ENCODE measurements around the gene GASK1A. TPM values are rescaled to one million over a fixed set of nuclear protein-coding genes. Genes with fewer than 3 reads are reported as not detected.

The GASK1A gene
- total RNA-seq, 1 experiment from 2014 or later: 5.4 TPM

DNA sequence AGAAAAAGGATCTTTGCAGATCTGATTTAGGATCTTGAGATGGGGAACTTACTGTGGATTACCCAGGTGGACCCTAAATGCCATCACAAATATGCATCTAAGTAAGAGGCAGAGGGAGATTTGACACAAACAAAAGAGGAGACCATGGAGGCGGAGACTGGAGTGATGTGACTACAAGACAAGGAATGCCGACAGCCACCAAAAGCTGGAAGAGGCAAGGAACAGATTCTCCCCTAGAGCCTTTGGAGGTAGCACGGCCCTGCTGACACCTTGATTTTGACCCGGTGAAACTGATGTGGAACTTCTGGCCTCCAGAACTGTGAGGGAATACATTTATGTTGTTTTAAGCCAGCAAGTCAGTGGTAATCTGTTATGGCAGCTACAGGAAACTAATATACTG is 44.0 kb downstream of the GASK1A start:
- peaks cover 8% of the 10 kb centered on the region; the same call in 1 of the 2 replicates for H3K4me1 ChIP-seq (ENCODE audit: insufficient read depth, low read length)
- no peak for TF ChIP-seq CTCF (conservative IDR thresholded peaks at IDR 0.05)
- no peak overlapping the region for H3K9ac ChIP-seq (ENCODE audit: extremely low read depth, insufficient read length, low read length)
- no peaks in the 10 kb centered on the region for H4K20me1 ChIP-seq (ENCODE audit: control insufficient read depth, insufficient read depth, insufficient read length)
- no peak overlapping the region for H4K91ac ChIP-seq (ENCODE audit: insufficient read length, low read depth, low read length)
- DNase-seq: no peak
- H3K9me3 ChIP-seq (ENCODE audit: control insufficient read depth, low read depth, low read length): no peaks in the 10 kb centered on the region
- H3K9me3 Mint-ChIP-seq: peaks cover 0 to 4% of the 10 kb centered on the region in 2 experiments; a peak in 3 of 5 replicates
- H3K27ac ChIP-seq (ENCODE audit: insufficient read length, low read depth, low read length): no peak overlapping the region
- H2BK12ac ChIP-seq (ENCODE audit: insufficient read length, low read depth, low read length): no peak overlapping the region
- no peak overlapping the region for H2BK15ac ChIP-seq (ENCODE audit: low read depth, low read length)
- H4K5ac ChIP-seq (ENCODE audit: insufficient read length, low read depth, low read length): no peak overlapping the region
- no peak overlapping the region for H3K23ac ChIP-seq (ENCODE audit: insufficient read length, low read depth, low read length)
- H3K4ac ChIP-seq (ENCODE audit: low read depth, low read length): no peak overlapping the region
- no peaks in the 10 kb centered on the region for H3K23me2 ChIP-seq (ENCODE audit: insufficient read length, low read depth, low read length, poor library complexity, severe bottlenecking)
- H4K8ac ChIP-seq (replicated peaks; ENCODE audit: insufficient read length, low read depth, low read length): no peak overlapping the region
- H3K14ac ChIP-seq (ENCODE audit: insufficient read depth, low read length): no peak overlapping the region
- H3K56ac ChIP-seq (ENCODE audit: insufficient read length, low read depth, low read length): no peak overlapping the region
- peaks cover 0 to 4% (median 0%) of the 10 kb centered on the region in 3 experiments; a peak in 1 of 7 replicates for H3K36me3 Mint-ChIP-seq (ENCODE audit: insufficient read depth in 1 of 3, low read depth in 3 of 3)
- no peaks in the 10 kb centered on the region for H3K27me3 ChIP-seq (ENCODE audit: insufficient read depth, low read length)
- no peak overlapping the region for H2AK5ac ChIP-seq (ENCODE audit: insufficient read length, low read length)
- H2BK120ac ChIP-seq (ENCODE audit: low read depth, low read length, poor library complexity, severe bottlenecking): no peak overlapping the region
- H3K79me2 ChIP-seq (ENCODE audit: insufficient read depth, low read length): no peaks in the 10 kb centered on the region
- H2BK20ac ChIP-seq (ENCODE audit: low read depth, low read length, poor library complexity, severe bottlenecking): no peak overlapping the region
- peaks cover 13 to 20% of the 10 kb centered on the region in 2 experiments for H3K4me1 Mint-ChIP-seq
- no peak overlapping the region for H2BK5ac ChIP-seq (ENCODE audit: insufficient read length, low read length)
- no peak overlapping the region for H2AFZ ChIP-seq (ENCODE audit: low read length)
- H3K27me3 Mint-ChIP-seq (ENCODE audit: low read depth): peaks cover 2% of the 10 kb centered on the region; the same call in 1 of the 2 replicates
- H3K27ac Mint-ChIP-seq: peak overlapping the region in 1 of 3 experiments; percentile 16; a peak in 1 of 7 replicates
- H3K4me2 ChIP-seq (ENCODE audit: insufficient read depth, insufficient read length, low read length): no peak overlapping the region
- H3K79me1 ChIP-seq (ENCODE audit: insufficient read depth, low read depth, low read length, poor library complexity, severe bottlenecking): no peaks in the 10 kb centered on the region
- no peak overlapping the region for H3K4me3 Mint-ChIP-seq
- WGBS (ENCODE audit: extremely low coverage, insufficient read length, low lambda C conversion rate): no CpG with 5 or more reads among the region's 4 CpGs
- no peak overlapping the region for H3K18ac ChIP-seq (ENCODE audit: insufficient read length, low read depth, low read length)
- H3T11ph ChIP-seq (ENCODE audit: low read length): no peak overlapping the region

Measured in H9 (cell line).